ENCODE measurements around the gene AMER3.

The AMER3 gene

GRCh38 chr2:130756053-130756873 is 923 bp downstream of the AMER3 start:
- peak; percentile 21 for DNase-seq

DNA sequence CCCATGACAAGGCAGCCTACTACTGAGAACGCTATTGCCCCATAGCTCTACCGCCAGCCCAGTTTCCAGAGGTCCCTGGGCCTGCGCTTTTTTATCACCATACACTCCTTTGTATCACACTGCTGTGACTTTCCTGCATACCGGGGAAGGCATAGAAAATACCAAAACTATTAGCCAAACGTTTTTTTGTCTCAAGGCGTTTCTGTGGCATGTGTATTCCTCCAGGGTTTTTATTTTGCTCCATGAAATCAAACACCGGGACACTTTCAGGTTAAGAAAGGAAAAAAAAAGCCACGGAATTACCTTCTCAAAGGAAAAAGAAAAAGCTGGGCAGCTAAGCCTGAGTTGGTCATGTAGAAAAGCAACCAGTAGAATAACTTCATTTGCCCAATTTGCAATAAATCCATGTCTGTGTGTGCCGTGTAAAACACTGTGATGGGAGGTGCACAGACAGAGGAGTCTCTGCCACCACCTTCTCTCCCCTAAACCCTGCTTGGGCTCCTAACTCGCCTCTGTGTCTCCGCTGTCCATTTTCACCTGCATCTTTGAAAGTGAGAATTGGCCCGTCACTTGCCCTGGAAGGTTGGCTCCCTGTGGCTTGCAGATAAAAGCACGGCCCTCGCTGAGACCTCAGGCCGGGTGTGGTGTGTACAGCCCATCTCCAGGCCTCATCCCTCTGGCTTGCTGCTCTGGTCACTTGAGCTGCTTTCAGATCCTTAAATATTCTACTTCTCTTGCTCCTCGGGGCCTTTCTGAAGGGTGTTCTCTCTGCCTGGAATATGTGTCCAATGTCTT is 1.7 kb downstream of the AMER3 start:
- DNase-seq, result no peak

- no peak for DNase-seq
Measured at GRCh38 chr2:130759906-130760753, 4.8 kb downstream of the AMER3 start.

GRCh38 chr2:130760754-130761751 is 5.7 kb downstream of the AMER3 start:
- DNase-seq, result no peak

DNA sequence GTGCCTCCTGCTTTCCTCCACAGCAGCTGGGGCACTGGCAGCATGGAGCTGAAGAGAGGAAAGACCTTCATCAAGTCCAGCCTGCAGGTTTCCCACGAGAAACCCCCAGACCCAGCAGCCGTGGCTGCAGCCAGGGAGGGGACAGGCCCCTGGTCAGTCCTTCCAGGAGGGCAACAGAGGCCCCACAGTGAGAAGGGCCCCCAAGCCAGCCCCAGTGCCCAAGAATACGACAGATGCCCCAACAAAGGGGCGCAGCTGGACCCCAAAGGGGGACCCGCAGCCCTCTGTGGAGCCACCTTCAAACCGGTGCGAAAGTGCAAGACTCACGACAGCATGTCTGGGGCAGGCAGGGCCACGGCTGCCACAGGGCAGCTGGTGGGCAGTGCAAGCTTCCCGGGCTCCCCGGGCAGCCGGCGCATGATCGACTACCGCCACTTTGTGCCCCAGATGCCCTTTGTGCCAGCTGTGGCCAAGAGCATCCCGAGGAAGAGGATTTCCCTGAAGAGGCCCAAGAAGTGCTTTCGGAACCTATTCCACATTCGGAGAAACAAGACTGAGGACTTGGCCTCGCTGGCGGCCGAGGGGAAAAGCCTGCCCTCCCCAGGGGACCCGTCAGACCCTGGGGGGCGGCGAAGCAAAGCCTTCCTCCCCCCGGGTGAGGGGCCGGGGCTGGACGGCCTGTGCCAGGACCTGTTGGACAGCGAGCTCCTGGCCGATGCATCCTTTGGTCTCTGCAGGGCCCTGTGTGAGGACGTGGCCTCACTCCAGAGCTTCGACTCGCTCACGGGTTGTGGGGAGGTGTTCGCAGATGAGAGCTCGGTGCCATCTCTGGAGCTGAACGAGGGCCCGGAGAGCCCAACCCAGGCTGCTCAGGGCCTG is 6.9 kb downstream of the AMER3 start:
- DNase-seq, result no peak

- no peak for DNase-seq
Measured at GRCh38 chr2:130762910-130763385, 7.6 kb downstream of the AMER3 start.

- DNase-seq, result no peak
Measured at GRCh38 chr2:130763405-130763804, 8.1 kb downstream of the AMER3 start.

DNA sequence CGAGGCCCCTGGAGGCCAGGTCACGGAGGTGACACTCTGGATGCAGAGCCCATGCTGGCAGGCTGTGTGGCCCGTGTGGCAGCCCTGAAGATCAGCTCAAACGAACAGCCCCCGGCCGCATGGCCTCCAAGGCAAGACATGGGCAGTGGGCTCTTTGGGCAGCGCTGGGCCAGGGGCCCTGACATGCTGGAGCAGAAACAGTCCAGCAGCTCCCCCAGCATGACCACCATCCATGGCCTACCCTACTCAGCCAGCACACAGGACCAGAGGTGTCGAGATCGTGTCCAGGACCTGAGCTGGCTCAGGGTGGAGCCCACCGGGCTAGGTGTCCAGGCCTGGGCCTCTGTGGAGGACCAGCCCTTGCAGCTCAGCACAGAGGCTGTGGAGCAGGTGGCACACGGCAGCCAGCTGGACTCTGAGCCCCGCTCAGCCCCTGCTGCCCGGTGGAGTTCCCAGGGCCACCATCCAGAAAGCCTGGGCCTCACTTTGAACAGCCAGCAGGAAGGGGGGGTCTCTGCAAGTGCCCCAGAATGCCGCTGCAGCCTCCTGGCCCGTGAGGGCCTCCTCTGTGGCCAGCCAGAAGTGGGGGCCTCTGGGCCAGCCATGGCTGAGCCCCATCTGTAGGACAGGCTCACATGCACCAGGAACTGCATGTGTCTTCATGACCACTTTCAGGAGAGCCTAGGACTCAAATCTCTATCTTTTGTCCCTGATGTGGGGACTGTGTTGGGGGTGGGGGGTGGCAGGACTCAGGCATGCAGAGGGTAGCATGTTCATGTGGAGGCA is 8.9 kb downstream of the AMER3 start:
- DNase-seq, result no peak

GRCh38 chr2:130764821-130765115 is 9.4 kb downstream of the AMER3 start:
- no peak for DNase-seq

DNA sequence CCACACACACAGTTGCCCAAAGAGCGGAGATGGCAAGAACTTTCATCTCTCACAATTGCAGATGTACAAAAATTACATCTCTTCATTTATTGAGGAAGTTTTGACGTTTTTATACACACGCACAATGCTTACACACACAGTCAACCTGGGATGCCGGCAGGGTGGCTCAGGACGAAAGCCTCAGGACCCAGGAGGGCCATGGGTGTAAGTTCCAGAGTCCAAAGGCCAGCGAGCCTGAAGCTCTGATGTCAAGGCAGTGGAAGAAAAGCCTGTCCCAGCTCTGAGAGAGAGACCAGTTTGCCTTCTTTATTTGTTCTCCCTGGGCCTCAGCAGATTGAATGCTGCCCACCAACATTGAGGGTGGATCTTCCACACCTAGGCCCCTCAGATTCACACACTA is 10.1 kb downstream of the AMER3 start:
- DNase-seq, result no peak

DNA sequence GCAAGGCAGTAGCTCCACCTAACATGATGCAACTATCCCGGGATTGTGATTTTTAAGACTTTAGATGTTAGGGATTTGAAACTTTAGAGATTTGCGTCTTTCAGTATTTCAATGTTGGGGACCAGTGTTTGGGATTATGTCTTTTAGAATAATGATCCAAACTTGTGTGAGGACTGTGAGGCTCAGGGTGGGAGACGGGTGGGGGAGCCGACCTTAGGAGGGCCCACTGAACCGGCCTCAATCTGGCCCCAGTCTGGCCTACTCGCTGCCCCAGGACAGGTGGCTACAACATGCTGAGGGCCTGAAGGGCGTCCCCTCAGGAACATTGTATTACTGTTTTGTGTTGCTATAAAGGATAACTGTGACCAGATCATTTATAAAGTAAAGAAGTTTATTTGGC is 10.7 kb downstream of the AMER3 start:
- no peak for DNase-seq

DNA sequence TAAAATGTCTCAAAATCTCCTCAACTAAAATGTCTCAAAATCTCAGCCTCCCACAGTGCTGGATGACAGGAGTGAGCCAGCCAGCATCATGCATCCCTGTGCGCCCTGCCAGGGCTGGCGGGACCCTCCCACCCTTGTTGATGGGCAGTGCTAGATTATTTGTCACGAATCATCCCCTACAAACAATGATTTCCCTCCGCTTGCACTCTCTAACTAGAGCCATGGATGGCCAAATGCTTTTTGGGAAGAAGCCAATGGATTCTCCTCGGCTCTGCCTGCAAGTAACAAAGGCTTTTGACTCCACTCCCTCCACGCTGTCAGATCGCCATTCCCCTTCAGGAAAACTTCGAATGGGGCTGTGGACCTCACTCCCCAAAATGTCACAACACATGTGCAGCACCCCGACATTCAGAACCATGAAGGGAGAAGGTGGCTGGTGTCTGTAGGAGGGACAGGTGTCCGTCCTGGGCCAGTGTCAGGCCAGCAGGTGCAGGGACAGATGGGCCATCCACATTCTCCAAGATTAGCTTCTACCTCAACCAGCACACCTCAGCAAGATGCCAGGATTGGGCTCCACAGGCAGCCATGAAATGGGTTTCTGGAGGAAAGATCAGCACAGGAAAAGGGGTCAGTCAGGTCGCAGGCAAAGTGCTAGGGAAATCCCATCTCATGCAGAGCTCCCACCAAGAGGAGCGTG is 11.5 kb downstream of the AMER3 start:
- DNase-seq, result no peak

GRCh38 chr2:130767408-130767775 is 12.1 kb downstream of the AMER3 start:
- no peak for DNase-seq

- DNase-seq, result no peak
Measured at GRCh38 chr2:130768191-130768855, 13.0 kb downstream of the AMER3 start.

GRCh38 chr2:130769343-130769907 is 14.1 kb downstream of the AMER3 start:
- no peak for DNase-seq

DNA sequence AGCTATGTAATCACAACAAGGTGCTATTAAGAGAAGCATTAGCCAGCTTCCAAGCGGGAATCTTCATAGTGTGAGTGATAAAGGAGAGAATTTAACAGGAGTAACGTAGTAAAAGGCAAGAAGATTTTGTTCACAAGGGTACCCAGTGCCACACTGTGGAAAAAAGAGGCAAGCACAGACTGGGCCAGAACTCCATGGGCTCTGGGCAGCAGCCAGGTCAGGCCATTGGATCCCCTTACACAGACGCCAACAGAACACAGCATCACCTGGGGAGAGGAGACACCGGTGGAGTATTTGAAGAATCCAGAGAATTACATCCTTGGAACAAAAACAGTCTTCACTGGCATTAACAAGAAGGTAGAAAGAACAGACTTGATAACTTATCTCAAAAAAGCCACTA is 21.2 kb downstream of the AMER3 start:
- no peak for DNase-seq

GRCh38 chr2:130778781-130779180 is 23.4 kb downstream of the AMER3 start:
- DNase-seq, result no peak

GRCh38 chr2:130785466-130786055 is 30.2 kb downstream of the AMER3 start:
- no peak for DNase-seq
